ENCODE results near the gene FAM53B. TPM values are rescaled to one million over a fixed set of nuclear protein-coding genes. Genes with fewer than 3 reads are reported as not detected.
A peak's percentile ranks its signal among the peaks of the same experiment; 100 is the strongest.

FAM53B gene
- total RNA-seq, 1 donor from 2014 or later: 39.8 TPM

- Mint-ChIP-seq H3K36me3 (ENCODE audit: insufficient read depth) (no peaks in the 10 kb centered on the region), H3K4me1 (ENCODE audit: low read depth) (no peaks in the 10 kb centered on the region), H3K4me3 (ENCODE audit: low read depth) (no peak overlapping the region), H3K27me3 (no peaks in the 10 kb centered on the region), H3K27ac (no peak overlapping the region), H3K9me3 (ENCODE audit: low read depth) (no peaks in the 10 kb centered on the region)
- no peak for DNase-seq (ENCODE audit: low spot score, unreplicated experiment)
- no peak for TF ChIP-seq CTCF (IDR thresholded peaks at IDR 0.05; ENCODE audit: unreplicated experiment)
Observed at GRCh38 chr10:124651402-124651891, 92.7 kb downstream of the FAM53B start.

- Mint-ChIP-seq H3K4me1 (ENCODE audit: low read depth) (no peaks in the 10 kb centered on the region), H3K9me3 (ENCODE audit: low read depth) (no peaks in the 10 kb centered on the region), H3K4me3 (ENCODE audit: low read depth) (no peak overlapping the region), H3K27me3 (no peaks in the 10 kb centered on the region), H3K27ac (no peak overlapping the region), H3K36me3 (ENCODE audit: insufficient read depth) (no peaks in the 10 kb centered on the region)
- no peak for DNase-seq (ENCODE audit: low spot score, unreplicated experiment)
- no peak for TF ChIP-seq CTCF (IDR thresholded peaks at IDR 0.05; ENCODE audit: unreplicated experiment)
Observed at GRCh38 chr10:124650820-124651401, 93.3 kb downstream of the FAM53B start.

- no peaks in the 10 kb centered on the region for H3K27me3 Mint-ChIP-seq
- no peaks in the 10 kb centered on the region for H3K36me3 Mint-ChIP-seq (ENCODE audit: insufficient read depth)
- H3K27ac Mint-ChIP-seq: no peak overlapping the region
- no peak for DNase-seq (ENCODE audit: low spot score, unreplicated experiment)
- no peaks in the 10 kb centered on the region for H3K9me3 Mint-ChIP-seq (ENCODE audit: low read depth)
- no peaks in the 10 kb centered on the region for H3K4me1 Mint-ChIP-seq (ENCODE audit: low read depth)
- H3K4me3 Mint-ChIP-seq (ENCODE audit: low read depth): no peak overlapping the region
- TF ChIP-seq CTCF (IDR thresholded peaks at IDR 0.05; ENCODE audit: unreplicated experiment): no peak
Observed at GRCh38 chr10:124650263-124650662, 93.9 kb downstream of the FAM53B start.

GRCh38 chr10:124649214-124649613 is 95.0 kb downstream of the FAM53B start:
- no peaks in the 10 kb centered on the region for H3K27me3 Mint-ChIP-seq

GRCh38 chr10:124648738-124649137 is 95.4 kb downstream of the FAM53B start:
- H3K4me3 Mint-ChIP-seq (ENCODE audit: low read depth): no peak overlapping the region
- peak overlapping the region; percentile 21 for H3K27ac Mint-ChIP-seq
- TF ChIP-seq CTCF (IDR thresholded peaks at IDR 0.05; ENCODE audit: unreplicated experiment): no peak
- no peaks in the 10 kb centered on the region for H3K4me1 Mint-ChIP-seq (ENCODE audit: low read depth)
- no peaks in the 10 kb centered on the region for H3K36me3 Mint-ChIP-seq (ENCODE audit: insufficient read depth)
- H3K27me3 Mint-ChIP-seq: no peaks in the 10 kb centered on the region
- no peaks in the 10 kb centered on the region for H3K9me3 Mint-ChIP-seq (ENCODE audit: low read depth)
- no peak for DNase-seq (ENCODE audit: low spot score, unreplicated experiment)

More at GRCh38 chr10:124649214-124649613, 95.0 kb downstream of the FAM53B start:
- H3K27ac Mint-ChIP-seq: no peak overlapping the region
- H3K36me3 Mint-ChIP-seq (ENCODE audit: insufficient read depth): no peaks in the 10 kb centered on the region
- DNase-seq (ENCODE audit: low spot score, unreplicated experiment): no peak
- H3K4me3 Mint-ChIP-seq (ENCODE audit: low read depth): no peak overlapping the region
- H3K4me1 Mint-ChIP-seq (ENCODE audit: low read depth): no peaks in the 10 kb centered on the region
- no peaks in the 10 kb centered on the region for H3K9me3 Mint-ChIP-seq (ENCODE audit: low read depth)
- TF ChIP-seq CTCF (IDR thresholded peaks at IDR 0.05; ENCODE audit: unreplicated experiment): no peak

Measured in progenitor cell of endocrine pancreas (in vitro differentiated cells).